ENCODE data around the gene UNC13C. TPM values are rescaled to one million over a fixed set of nuclear protein-coding genes. Genes with fewer than 3 reads are reported as not detected.
"Not testable (repeated sequence)": the region's sequence is repeated elsewhere in the genome, so short reads cannot be mapped to it uniquely, and the experiment has no call there.

UNC13C gene
- total RNA-seq, 6 experiments from 2014 or later = not detected

DNA sequence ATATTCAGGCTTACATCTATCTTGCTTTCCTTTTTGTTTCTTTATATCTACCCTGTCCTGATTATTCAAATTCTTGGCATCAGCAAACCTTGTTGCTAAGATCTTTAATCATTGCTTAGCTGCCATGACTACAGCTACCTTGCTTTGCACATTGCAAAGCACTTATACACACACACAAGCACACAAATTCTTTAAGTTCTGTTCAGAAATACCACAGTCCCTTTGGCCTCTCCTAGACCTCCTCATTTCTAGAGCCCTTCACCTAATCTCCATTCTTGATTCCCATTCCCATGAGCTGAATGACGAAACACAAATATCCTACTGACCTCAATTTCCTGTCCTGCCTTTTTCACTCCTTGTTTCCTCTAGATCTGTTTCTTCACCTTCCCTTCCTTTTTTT lies 409.6 kb downstream of the UNC13C start:
- H3K9me3 Mint-ChIP-seq = peaks cover 46% of the 10 kb centered on the region
- H3K27ac Mint-ChIP-seq = no peak overlapping the region
- no peaks in the 10 kb centered on the region for H3K4me1 Mint-ChIP-seq (ENCODE audit: low read depth)
- H3K36me3 Mint-ChIP-seq (ENCODE audit: low read depth) = no peaks in the 10 kb centered on the region
- H3K4me3 Mint-ChIP-seq = no peak overlapping the region
- DNase-seq = no peak
- no peaks in the 10 kb centered on the region for H3K27me3 Mint-ChIP-seq (ENCODE audit: insufficient read depth)
- TF ChIP-seq, protein P1, sequence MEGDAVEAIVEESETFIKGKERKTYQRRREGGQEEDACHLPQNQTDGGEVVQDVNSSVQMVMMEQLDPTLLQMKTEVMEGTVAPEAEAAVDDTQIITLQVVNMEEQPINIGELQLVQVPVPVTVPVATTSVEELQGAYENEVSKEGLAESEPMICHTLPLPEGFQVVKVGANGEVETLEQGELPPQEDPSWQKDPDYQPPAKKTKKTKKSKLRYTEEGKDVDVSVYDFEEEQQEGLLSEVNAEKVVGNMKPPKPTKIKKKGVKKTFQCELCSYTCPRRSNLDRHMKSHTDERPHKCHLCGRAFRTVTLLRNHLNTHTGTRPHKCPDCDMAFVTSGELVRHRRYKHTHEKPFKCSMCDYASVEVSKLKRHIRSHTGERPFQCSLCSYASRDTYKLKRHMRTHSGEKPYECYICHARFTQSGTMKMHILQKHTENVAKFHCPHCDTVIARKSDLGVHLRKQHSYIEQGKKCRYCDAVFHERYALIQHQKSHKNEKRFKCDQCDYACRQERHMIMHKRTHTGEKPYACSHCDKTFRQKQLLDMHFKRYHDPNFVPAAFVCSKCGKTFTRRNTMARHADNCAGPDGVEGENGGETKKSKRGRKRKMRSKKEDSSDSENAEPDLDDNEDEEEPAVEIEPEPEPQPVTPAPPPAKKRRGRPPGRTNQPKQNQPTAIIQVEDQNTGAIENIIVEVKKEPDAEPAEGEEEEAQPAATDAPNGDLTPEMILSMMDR (IDR thresholded peaks at IDR 0.05) = no peak

DNA sequence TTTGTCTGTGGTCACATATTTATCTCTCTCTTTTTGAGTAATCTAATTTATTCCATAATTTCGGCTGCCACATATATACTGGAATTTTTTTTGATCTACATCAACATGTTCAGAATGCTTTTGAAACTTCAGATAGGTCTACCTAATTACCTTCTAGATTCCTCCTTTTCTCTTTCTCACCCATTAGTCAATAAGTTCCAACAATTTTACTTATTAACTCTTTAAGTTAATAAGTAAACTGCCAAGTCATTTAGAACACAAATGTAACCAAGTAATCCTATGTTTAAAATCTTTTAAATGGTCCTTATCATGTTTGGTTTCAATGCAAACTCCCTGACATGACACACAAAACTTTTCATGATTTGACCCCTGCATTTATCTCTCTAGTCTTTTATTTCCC lies 410.5 kb downstream of the UNC13C start:
- H3K27ac Mint-ChIP-seq = no peak overlapping the region
- H3K9me3 Mint-ChIP-seq = peaks cover 37% of the 10 kb centered on the region
- no peaks in the 10 kb centered on the region for H3K27me3 Mint-ChIP-seq (ENCODE audit: insufficient read depth)
- H3K36me3 Mint-ChIP-seq (ENCODE audit: low read depth) = no peaks in the 10 kb centered on the region
- H3K4me3 Mint-ChIP-seq = no peak overlapping the region
- no peak for DNase-seq
- TF ChIP-seq, protein P1 (IDR thresholded peaks at IDR 0.05) = no peak
- H3K4me1 Mint-ChIP-seq (ENCODE audit: low read depth) = no peaks in the 10 kb centered on the region

DNA sequence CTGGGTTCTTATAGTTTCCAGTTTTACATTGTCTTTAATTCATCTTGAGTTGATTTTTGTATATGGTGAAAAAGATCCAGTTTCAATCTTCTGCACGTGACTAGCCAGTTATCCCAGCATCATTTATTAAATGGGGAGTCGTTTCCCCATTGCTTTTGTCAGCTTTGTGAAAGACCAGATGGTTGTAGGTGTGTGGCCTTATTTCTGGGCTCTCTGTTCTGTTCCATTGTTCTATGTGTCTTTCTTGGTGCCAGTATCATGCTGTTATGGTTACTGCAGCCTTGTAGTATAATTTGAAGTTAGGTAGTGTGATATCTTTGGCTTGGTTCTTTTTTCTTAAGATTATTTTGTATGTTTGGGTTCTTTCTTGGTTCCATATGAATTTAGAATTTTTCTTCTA lies 432.2 kb downstream of the UNC13C start:
- H3K4me3 Mint-ChIP-seq = no peak overlapping the region

DNA sequence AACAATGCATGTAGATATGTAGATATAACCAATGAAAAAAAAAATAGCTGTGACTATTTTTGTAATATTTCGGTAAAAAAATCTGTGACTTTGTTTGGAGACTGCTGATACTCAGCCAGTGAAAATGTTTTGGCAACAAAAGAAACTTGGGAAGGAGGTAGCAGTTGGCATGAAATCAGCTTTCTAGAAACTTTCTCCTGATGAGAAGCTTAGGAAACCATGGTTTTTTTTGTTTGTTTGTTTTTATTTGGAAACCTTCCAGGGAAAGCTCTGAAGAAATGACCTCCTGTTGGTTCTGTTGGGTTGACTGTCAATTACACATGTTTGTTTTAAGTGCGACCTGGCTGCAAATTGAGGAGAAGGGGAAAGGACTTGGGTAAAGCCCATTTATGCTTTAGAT lies 445.9 kb downstream of the UNC13C start:
- H3K36me3 Mint-ChIP-seq (ENCODE audit: low read depth) = no peaks in the 10 kb centered on the region
- peaks cover 35% of the 10 kb centered on the region for H3K9me3 Mint-ChIP-seq
- TF ChIP-seq, protein P1 (IDR thresholded peaks at IDR 0.05) = no peak
- DNase-seq = no peak
- H3K4me1 Mint-ChIP-seq (ENCODE audit: low read depth) = no peaks in the 10 kb centered on the region
- H3K4me3 Mint-ChIP-seq = no peak overlapping the region
- H3K27ac Mint-ChIP-seq = no peak overlapping the region
- H3K27me3 Mint-ChIP-seq (ENCODE audit: insufficient read depth) = no peaks in the 10 kb centered on the region

More for the DNA sequence above, 432.2 kb downstream of the UNC13C start:
- Mint-ChIP-seq H3K27ac (no peak overlapping the region), H3K36me3 (ENCODE audit: low read depth) (no peaks in the 10 kb centered on the region), H3K27me3 (ENCODE audit: insufficient read depth) (no peaks in the 10 kb centered on the region; the same call in 1 of the 2 replicates), H3K4me1 (ENCODE audit: low read depth) (no peaks in the 10 kb centered on the region), H3K9me3 (peaks cover 50% of the 10 kb centered on the region)
- TF ChIP-seq, protein P1 (IDR thresholded peaks at IDR 0.05) = no peak
- DNase-seq = no peak

DNA sequence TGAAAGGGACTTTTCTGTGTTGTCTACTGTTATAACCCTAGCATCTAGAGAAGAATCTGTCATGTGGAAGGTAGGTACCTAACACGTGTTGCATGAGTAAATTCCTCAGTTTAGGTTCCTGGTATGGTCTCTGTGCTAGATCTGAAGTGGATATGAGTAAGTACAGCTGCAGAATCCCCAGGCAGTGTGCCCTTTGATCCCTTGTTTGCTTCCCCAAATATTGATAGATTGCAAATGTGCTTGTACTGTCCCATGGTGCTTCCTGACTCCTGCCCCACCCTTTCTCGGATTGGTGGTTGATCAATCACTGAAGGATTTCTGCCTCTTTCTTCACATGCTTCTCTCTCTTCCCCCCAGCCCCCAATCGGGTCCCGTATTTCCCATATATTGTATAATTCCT lies 450.4 kb downstream of the UNC13C start:
- Mint-ChIP-seq H3K27ac (no peak overlapping the region), H3K9me3 (peaks cover 46% of the 10 kb centered on the region), H3K36me3 (ENCODE audit: low read depth) (no peaks in the 10 kb centered on the region), H3K4me3 (no peak overlapping the region), H3K27me3 (ENCODE audit: insufficient read depth) (no peaks in the 10 kb centered on the region), H3K4me1 (ENCODE audit: low read depth) (no peaks in the 10 kb centered on the region)
- TF ChIP-seq, protein P1 (IDR thresholded peaks at IDR 0.05) = no peak
- DNase-seq = no peak

DNA sequence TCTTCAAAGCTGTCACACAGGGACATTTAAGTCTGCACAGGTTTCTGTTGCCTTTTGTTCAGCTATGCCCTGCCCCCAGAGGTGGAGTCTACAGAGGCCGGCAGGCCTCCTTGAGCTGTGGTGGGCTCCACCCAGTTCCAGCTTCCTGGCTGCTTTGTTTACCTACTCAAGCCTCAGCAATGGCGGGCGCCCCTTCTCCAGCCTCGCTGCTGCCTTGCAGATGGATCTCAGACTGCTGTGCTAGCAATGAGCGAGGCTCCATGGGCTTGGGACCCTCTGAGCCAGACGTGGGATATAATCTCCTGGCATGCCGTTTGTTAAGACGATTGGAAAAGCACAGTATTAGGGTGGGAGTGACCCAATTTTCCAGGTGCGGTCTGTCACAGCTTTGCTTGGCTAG lies 472.0 kb downstream of the UNC13C start:
- not testable (repeated sequence) for H3K27me3 Mint-ChIP-seq (ENCODE audit: insufficient read depth); H3K4me1 Mint-ChIP-seq (ENCODE audit: low read depth); H3K4me3 Mint-ChIP-seq; H3K36me3 Mint-ChIP-seq (ENCODE audit: low read depth); DNase-seq; H3K27ac Mint-ChIP-seq
- H3K9me3 Mint-ChIP-seq = peaks cover 69% of the 10 kb centered on the region
